NCI-H748 (cell line): ENCODE results near the gene TRIP12.
"Not testable (repeated sequence)": the region's sequence is repeated elsewhere in the genome, so short reads cannot be mapped to it uniquely, and the experiment has no call there.

Experiments
- DNase-seq: peaks from one replicate; lab custom pipeline; 2025; ENCODE audit not compliant: unreplicated experiment; lab: John Stamatoyannopoulos, UW

The TRIP12 gene

DNA sequence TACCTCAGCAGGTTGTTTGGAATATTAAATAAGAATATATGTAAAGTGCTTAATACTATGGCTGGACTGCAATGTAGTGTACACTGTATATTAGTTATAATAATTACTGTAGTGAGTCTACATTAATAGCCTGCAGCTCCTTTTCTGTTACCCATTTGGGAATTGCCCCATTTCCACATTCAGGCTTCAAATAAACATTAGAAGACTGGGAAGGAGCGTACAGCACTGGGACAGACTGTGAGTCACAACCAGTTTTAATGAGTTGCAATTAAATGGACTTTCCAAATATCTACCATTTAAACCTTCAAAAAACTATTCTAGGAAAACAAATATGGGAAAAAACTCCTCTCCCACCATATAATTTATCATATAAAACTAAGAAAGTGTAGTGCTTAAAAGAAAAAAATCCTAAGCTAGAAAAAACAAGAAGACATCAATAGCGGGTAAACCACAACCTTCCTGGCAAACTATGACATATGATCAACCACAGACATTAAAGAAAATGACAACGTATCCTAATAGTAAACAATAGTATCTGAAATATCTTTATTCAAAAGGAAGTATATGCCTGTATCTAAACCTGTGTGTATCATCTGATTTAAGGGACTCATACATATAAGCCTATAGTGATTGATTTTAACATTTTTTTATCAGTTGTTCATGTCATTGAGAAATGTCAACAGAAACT, 86.1 kb downstream of the TRIP12 start:
- no peak for DNase-seq

DNA sequence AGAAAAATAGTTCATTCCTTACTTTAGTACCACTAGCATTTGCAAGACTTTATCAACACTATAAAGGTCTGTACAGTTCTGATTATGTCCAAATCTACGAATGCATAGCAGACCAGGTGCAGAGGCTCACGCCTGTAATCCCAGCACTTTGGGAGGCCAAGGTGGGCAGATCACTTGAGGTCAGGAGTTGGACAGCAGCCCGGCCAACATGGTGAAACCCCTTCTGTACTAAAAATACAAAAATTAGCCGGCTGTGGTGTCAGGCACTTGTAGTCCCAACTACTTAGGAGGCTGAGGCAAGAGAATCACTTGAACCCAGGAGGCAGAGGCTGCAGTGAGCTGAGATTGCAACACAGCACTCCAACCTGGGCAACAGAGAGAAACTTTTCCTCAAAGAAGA, 87.4 kb downstream of the TRIP12 start:
- DNase-seq = not testable (repeated sequence)

DNA sequence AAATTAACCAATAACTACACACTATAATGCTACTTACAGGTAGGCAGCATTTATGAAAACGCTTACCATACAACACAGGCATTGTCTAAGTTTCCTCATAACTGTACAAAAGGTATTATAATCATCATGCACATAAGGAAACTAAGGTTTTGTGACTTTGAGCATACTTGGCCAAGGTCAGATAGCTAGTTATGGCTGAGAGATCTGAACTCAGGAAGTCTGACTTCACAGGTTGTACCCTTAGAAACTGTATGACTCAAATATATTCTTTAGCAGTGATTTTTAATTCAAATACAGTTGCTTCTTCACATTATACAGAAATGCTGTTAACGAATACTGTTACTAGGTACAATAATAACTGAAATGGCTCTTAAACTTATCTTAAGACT, 89.3 kb downstream of the TRIP12 start:
- no peak for DNase-seq

DNA sequence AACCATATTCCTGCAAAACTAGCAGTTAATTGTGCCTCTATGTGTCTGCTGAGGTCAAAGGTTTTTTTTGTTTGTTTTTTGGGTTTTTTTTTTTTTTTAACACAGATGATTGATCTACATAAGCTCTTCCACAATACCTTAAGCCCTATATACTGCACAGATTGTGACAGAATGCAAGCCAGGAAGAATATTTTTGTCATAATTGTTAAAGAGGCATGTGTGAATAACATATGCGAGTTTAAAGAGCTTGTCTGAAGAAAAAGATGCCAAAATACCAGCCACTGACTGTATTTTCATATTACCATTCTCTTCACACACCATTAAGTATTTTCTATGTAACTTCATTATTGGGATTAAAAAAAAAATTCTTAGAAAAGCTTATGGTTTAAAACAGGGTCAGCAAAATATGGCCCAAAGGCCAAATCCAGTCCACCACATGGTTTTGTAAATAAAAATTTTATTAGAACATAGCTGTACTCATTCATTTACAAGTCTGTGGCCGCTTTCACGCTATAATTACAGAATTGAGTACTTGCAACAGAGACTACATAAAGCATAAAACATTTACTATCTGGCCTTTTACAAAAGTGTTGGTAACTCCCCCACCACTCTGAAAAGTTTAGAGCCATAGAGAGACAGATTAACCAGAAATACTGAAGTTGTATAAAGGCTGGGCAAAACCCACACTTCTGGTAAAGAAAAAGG, 89.9 kb downstream of the TRIP12 start:
- DNase-seq = no peak

DNA sequence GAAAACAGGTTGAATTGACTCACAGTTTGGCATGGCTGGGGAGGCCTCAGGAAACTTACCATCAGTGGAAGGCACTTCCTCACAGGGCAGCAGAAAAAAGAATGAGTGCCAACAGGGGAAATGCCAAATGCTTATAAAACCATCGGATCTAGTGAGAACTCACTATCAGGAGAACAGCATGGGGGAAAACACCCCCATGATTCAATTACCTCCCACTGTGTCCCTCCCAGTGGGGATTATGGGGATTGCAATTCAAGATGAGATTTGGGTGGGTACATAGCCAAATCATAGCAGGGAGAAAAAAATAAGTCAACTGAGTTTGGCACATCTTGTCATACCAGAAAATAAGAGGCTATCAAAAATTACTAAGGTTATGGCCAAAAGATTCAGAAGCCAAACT, 96.3 kb downstream of the TRIP12 start:
- no peak for DNase-seq

DNA sequence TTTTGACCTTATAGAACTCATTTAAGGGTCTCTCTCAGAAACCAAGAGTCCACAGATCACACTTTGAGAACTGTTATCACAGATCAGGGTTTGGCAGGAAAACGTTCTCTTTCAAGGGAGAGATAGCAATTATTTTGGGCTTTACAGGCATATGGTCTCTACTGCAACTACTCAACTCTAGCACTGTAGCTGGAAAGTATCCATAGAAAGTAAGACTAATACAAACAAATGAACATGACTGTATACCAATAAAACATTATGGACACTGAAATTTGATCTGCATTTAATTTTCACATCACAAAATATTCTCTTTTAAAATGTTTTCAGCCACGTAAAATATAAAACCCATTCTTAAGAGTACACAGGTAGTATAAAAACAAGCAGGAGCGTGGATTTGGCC, 100.5 kb downstream of the TRIP12 start:
- DNase-seq = no peak

DNA sequence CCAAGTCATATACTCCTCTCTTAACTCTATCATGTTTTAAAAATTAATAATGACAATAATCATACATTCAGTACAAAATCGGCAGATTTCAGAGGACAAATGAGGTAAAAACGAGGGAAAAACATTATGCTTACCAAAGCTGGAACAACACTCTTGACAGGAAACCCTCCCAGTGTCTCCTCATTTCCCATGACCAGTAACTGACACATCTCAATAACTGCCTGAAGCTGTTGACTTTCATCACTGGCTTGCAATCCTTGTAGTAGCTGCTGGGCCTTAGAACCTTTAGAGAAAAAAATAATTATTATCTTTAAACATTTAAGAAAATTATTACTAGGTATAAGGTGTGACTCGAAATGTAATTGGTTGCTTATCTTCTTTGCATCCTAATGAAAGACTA, 103.6 kb downstream of the TRIP12 start:
- no peak for DNase-seq

DNA sequence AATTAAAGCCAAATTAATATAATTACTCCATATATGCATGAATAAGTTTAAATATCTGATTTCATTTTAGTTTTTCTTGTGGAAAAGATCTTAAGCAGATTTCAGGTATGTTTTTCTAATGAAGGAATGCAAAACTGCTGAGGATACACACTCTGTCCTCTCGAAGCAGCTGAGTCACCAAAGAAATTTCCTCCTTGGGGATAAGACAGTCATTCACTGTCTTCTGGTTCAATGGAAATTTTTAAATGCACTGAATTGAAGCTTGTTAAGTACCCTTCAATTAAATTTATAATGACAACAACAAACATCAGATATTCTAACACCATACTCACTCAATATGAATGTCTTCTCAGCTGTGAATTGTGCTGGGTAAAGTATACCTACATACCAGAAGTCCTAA, 106.0 kb downstream of the TRIP12 start:
- no peak for DNase-seq

DNA sequence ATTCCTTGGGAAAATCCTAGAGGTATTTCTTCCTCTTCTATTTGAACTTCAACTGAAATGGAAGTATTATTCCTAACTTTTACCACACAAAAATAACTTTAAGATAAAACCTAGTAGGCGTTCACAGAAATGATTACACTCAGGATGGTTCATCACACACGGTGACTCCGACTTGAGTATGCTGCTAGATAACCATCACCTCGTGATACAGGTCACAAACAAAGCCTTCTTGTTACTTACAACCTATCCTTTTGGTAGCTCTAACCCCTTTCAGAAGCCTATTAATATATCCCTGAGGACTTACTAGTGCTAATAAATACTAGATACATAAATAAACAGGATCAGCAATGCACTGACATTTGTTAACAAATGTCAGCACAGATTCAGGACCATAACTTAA, 106.5 kb downstream of the TRIP12 start:
- DNase-seq = no peak

DNA sequence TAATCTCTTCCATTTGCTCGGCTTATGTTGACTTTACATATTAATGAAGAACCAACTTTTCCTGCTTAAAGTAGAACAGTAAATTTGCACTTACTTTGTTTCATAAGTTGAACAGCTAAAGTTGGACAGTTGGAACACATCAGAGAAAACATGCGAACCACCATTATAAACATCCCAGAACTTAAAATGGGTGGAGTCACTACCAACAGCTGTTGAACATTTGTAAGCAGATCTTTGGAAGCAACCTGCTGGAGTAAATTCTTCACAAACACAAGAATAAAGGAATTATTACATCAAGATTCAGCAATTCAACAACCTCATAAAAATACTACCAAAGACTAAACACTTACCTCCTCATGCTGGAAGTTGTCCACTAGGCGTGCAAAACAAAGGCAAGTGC, 111.0 kb downstream of the TRIP12 start:
- no peak for DNase-seq

DNA sequence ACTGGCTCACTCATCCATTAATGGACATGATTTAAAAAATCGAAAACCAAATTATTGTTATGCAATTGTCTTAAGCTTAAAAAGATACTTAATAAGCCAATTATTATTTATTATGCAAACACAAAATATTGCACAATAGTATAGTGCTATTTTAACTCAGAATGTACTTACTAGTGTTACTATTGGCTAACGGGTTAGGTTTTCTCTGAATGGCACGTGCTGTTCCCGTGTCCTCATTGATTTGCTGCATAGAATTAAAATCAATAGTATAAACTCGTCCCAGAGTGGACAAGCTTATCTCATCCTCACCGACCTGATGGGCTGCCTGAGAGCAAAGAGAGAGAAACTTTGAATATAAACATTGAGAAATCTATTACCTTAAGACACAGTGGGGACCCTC, 116.2 kb downstream of the TRIP12 start:
- DNase-seq = no peak

DNA sequence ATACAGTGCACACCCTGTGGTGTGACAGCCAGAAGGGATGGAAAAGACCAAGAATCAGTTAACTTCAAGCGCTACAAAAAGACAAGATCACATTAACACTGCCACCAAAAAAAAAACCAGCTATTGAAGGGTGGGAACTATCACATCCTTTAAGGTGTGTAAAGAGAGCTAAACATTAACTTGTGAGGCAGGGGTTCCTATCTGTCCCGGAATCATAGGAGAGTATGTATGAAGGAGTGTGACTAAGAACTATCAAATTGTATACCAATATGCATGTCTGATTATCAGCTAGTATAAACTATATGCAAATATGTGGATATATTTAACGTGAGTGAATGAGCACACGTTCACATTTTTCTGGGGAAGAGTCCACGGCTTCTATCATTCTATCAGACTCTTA, 119.0 kb downstream of the TRIP12 start:
- DNase-seq = no peak

DNA sequence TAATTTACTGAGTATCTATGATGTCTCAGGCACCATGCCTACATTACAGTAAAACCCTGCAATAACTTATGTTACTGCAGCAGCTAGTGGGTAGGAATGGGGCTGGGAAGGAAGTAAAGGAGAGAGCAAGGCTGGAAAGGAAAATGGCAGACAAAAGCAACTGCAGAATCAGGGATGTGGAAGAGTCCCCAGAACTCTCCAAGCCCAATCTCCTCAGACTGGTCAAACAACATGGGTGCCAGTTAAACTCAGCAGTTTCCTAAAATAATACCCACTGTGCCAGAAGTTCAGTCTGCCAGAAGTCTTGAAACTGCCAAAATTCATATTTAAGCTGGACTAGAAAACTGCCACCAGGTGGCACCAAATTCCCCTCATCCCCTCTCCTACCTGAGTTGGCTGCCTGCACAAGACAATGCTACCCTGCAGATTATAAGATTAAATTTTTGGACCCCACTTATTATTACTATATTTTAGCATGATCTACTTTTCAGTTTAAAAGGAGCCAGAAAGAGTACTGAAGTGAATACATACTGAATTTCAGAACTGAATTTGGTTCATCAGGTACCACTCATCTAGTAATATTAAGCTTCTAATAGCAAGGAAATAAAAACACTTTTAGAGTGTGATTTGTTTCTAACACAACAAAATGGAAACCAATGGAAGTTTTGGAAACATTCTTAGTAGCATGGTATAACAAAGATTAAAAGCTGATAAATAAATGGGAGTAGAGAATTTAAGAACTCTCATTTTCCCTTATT, 120.6 kb downstream of the TRIP12 start:
- peak; percentile 46 for DNase-seq

DNA sequence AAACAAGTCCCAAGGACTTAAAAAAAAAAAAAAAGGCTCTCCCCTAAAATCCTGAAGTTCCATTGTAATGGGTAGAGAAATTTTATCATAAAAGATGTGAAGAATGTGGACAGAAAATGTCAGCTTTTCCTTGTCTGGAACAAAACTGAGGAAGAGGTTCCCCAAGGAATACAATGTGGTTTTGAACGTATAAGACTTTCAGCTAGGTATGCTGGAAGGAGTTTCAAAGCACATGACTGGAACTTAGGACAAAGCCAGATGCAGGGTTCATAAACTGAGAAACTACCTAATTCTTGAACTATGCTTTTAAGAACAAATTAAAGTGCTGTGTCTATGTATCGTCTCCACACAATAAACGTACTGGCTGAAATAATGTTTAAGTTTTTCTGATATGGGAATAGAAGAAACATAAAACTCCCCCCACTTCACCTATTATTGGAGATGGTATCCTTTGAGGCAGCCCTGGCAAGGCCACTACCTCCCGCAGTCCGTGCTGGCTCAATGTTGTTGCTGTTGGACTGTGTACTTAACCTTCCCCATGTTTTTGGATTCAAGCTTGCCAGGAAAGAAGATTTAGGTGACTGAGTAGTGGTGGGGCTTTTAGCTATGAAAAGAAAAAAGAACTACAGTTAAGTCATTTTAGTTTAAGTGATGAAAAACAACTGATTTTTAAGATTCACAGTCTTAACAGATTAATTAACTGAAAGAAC, 123.2 kb downstream of the TRIP12 start:
- DNase-seq = no peak

DNA sequence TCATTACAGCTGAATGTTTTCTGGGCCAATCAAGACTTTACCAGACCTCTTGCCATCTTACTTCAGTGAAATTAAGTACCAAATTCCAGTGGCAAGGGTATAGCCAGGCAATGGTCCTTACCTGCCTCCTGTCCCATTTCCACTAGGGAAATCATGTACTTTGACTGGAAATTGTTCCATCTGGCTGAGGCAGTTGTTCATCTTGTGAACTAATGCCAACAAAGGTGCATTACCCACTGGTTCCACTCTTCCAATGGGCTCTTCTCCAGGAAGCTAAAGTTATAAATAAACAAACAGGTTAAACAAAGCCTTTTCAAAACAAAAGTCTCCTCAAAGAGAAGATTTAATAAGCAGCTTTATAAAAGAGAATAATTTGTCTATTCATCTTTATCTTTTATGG, 126.8 kb downstream of the TRIP12 start:
- no peak for DNase-seq

DNA sequence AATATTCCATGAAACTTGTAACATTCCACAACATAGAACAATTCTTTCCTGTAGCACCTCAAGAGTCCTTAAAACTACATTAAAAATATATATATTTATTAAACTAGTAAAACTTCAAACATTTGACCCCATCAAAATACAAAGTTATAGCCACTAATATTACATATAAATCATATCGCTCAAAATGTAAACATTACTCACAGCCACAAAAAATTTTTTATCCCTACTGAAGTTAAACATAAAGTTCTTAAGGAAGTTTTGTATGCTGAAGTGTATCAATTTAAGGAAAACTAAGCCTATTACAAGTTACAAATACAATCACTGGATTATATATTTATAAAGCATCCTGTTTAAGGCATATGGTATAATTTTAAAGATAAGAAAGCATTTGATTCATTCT, 127.2 kb downstream of the TRIP12 start:
- no peak for DNase-seq

DNA sequence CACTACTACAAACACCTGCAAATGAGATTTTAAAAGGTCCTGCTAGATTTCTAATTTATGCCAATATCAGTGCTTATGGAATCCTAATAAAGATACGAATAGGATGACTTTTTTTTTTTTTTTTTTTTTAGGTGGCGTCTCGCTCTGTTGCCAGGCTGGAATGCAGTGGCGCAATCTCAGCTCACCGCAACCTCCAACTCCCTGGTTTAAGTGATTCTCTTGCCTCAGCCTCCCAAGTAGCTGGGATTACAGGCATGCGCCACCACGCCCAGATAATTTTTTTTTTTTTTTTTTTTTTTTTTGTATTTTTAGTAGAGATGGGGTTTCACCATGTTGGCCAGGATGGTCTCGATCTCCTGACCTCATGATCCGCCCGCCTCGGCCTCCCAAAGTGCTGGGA, 135.5 kb downstream of the TRIP12 start:
- DNase-seq = not testable (repeated sequence)

DNA sequence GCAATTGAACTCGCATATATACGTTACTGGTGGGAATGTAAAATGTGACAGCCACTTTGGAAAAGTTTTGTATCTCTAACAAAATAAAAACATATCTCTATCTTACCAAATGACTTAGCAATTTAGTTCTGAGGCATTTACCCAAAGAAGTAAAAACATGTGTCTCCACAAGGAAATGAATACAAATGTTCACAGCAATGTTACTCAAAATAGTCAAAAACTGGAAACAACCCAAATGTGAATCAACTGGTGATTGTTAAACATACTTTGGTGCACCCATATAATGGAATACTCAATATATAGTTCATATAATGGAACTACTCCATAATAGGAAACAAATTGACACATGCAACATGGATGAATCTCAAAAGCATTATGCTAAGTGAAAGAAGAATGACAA, 137.0 kb downstream of the TRIP12 start:
- no peak for DNase-seq

DNA sequence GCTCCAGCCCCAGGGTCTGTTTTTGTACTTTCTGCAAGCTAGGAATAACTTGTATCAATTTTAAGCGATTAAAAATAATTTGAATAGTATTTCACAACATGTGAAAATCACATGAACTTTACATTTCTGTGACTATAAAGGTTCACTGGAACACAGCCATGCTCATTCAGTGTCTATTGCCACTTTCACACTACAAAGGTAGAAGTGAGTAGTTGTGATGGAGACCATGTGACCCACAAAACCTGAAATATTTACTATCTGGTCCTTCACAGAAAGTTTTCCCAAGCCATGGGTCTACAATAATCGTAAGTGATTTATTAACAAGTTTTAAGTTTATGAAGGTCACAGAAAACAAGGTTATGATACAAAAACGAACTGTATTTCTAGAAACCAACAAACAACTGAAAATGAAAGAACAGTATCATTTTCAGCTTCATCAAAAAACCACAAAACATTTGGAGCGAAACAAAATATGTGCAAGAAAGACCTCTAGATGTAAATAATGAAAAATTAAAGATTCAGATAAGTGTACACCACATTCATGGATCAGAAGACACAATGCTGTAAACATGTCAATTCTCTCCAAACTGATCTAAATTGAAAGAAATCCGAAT, 138.6 kb downstream of the TRIP12 start:
- DNase-seq = no peak

DNA sequence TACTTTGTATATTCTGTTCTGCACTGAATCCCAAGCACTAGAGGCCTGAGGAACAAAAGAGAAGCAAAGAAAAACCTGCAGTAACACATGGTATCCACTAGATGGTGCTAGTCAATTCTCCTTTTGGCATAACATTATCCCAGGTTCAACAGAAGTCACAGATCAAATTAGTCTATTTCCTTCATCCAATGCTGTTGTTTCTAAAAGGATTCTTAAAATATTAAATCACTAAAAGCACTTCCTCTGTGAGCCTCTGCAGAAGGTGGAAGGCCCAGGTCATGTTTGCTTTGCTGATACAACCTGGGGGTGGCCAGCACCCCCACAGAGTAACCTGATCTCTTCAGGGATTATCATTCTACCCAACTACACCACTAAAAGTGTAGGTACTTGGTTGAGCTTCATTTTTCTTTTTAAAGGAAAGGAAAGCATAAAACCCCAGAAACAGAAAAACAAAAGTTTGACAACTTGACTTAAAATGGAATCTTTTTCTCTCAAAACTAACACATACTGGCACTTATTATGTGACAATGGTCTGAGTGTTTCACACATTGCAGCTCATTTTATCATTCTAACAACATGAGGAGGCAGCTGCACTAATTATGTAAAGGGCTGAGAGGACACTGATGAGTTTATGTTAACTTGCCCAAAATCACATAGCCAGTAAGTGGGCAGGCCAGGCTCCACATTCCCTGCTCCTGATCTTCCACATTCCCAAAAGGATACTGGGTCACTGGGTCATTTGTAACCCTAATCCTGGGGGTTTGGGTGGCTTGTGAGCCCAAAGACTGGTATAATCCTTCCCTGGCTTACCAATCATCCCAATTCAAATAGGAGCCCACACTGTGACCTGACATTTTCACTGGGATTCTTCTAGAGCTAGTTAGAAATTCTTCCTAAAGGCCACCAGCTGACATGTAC, 140.7 kb downstream of the TRIP12 start:
- peak; percentile 33 for DNase-seq
